GM21825 (cell line): Measurements from ENCODE around the gene CDK12.
"Not testable (repeated sequence)": the region's sequence is repeated elsewhere in the genome, so short reads cannot be mapped to it uniquely, and the experiment has no call there.

Experiments
- ATAC-seq: cut with Tn5 transposase; IDR thresholded peaks from one replicate; pipeline ENCODE4 v1.9.1; 2021; ENCODE audit warnings: mild to moderate bottlenecking, moderate library complexity; ENCODE audit not compliant: unreplicated experiment

Gene CDK12

GRCh38 chr17:39461113-39461925 is at the start of gene CDK12:
CDK12 (plus strand) TSS chr17:39461486; CDS start chr17:39462072, 586 bp downstream.
- ATAC-seq: peak; percentile 80

DNA sequence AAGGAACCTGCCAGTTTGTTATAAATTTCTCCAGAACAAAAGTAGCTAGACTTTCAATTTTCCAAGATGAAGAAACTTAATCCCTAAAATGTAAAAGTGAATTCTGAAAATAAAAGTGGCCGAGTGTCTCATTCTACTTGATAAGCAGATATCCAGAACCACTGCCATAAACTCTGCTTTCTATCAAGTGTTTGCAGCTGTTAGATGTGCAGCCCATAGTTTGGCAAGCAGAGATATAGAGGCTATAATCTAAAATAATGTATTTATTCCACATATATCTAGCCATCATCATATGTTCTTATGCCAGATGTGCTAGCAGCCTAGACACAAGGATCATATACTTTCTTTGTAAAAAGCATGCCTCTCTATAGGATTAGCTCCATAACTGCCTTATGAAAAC is 45.1 kb upstream of the CDK12 start:
- ATAC-seq: no peak

DNA sequence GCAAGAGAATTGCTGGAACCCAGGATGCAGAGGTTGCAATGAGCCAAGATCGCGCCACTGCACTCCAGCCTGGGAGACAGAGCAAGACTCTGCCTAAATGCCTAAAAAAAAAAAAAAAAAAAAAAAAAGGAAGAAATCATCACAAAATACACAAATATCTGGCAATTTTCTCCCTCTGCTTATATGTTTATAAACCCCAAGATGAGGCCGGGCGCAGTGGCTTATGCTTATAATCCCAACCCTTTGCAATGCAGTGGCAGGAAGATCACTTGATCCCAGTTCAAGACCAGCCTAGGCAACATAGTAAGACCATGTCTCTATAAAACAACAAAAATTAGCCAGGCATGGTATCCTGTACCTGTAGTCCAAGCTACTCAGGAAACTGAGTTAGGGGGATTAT is 31.7 kb upstream of the CDK12 start:
- no peak for ATAC-seq

- not testable (repeated sequence) for ATAC-seq
These were observed 21.4 kb upstream of the CDK12 start for GRCh38 chr17:39439868-39440267.

GRCh38 chr17:39443326-39443725 is 18.0 kb upstream of the CDK12 start:
- no peak for ATAC-seq

DNA sequence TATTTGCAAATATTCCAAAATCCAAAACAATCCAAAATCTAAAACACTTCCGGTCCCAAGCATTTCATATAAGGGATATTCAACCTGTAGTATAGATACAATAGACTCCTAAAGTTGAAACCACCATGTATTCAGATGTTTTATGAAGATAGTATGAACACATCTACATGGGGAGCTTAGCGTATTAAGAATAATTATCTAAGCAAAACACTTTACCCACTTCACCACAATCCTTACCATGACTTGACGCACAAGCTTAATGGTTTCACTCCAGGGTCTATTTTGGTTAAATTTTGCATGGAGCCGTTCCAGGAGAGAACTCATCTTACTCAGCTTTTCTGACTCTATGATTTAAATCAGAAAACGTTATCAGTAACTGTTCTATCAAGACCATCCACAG is 13.7 kb upstream of the CDK12 start:
- no peak for ATAC-seq

GRCh38 chr17:39450051-39450450 is 11.2 kb upstream of the CDK12 start:
- no peak for ATAC-seq

GRCh38 chr17:39450847-39451581 is 10.3 kb upstream of the CDK12 start, which contains the start of gene MED1:
MED1 (minus strand) TSS chr17:39451263; CDS start chr17:39451062, 201 bp downstream.
- ATAC-seq: peak; percentile 92

DNA sequence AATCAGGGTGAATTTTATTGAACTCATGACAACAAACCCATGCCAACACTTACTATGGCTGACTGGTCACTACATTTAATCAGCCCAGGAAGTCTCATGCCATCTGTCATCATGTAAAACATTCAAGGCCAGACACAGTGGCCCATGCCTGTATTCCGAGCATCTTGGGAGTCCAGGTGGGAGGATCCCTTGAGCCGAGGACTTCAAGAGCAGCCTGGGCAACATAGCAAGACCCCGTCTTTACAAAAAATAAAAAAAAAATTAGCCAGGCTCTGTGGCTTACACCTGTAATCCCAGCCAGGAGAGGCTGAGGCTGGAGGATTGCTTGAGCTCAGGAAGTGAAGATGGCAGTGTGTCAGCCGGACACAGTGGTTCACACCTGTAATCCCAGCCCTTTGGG is 5.4 kb upstream of the CDK12 start:
- no peak for ATAC-seq

DNA sequence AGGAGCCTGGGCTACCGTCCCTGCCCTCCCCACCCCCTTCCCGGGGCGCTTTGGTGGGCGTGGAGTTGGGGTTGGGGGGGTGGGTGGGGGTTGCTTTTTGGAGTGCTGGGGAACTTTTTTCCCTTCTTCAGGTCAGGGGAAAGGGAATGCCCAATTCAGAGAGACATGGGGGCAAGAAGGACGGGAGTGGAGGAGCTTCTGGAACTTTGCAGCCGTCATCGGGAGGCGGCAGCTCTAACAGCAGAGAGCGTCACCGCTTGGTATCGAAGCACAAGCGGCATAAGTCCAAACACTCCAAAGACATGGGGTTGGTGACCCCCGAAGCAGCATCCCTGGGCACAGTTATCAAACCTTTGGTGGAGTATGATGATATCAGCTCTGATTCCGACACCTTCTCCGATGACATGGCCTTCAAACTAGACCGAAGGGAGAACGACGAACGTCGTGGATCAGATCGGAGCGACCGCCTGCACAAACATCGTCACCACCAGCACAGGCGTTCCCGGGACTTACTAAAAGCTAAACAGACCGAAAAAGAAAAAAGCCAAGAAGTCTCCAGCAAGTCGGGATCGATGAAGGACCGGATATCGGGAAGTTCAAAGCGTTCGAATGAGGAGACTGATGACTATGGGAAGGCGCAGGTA is 762 bp downstream of the CDK12 start:
- ATAC-seq: peak; percentile 5

DNA sequence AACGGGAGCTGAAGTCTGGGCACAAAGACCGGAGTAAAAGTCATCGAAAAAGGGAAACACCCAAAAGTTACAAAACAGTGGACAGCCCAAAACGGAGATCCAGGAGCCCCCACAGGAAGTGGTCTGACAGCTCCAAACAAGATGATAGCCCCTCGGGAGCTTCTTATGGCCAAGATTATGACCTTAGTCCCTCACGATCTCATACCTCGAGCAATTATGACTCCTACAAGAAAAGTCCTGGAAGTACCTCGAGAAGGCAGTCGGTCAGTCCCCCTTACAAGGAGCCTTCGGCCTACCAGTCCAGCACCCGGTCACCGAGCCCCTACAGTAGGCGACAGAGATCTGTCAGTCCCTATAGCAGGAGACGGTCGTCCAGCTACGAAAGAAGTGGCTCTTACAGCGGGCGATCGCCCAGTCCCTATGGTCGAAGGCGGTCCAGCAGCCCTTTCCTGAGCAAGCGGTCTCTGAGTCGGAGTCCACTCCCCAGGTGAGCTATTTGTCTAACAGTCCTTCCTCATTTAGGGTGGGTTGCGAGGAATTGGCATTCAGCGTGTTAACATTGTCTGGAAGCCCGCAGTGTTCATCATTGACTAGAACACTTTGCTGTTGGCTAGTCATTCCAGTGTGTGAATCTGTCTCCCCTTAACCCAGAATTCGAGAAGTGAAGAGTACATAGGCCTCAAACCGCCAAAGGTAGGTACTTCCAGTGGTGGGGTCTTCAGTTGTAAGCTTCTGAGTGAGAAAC is 1.5 kb downstream of the CDK12 start:
- ATAC-seq: no peak

DNA sequence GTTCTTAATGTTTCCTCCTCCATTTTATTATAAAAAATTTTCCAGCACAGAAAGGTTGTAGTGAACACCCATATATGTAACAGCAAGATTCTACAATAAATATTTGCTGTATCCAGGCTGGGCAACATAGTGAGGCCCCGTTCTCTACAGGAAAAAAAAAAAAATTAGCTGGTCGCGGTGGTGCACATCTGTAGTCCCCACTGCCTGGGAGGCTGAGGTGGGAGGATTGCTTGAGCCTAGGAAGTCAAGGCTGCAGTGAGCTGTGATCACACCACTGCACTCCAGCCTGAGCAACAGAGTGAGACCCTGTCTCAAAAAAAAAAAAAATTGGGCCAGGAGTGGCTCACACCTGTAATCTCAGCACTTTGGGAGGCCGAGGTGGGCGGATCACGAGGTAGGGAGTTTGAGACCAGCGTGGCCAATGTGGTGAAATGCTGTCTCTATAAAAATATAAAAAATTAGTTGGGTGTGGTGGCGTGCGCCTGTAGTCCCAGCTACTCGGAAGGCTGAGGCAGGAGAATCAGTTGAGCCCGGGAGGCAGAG is 3.4 kb downstream of the CDK12 start:
- ATAC-seq: not testable (repeated sequence)

DNA sequence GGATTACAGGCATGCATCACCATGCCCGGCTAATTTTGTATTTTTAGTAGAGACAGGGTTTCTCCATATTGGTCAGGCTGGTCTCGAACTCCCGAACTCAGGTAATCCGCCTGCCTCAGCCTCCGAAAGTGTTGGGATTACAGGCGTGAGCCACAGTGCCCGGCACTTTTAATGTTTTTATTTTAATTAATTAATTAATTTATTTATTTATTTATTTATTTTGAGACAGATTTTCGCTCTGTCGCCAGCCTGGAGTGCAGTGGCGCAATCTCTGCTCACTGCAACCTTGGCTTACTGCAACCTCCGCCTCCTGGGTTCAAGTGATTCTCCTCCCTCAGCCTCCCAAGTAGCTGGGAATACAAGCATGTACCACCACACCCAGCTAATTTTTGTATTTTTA is 7.3 kb downstream of the CDK12 start:
- not testable (repeated sequence) for ATAC-seq

DNA sequence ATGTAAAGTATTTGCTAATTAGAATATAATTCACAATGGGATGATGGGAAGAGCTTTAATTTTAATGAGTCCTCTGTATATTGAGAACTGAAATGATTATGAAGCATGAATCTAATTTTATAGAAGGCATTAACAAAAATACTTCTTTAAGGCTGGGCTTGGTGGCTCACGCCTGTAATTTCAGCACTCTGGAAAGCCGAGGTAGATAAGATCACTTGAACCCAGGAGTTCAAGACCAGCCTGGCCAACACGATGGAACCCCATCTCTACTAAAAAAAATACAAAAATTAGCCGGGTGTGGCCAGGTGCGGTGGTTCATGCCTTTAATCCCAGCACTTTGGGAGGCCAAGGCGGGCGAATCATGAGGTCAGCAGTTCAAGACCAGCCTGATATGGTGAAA is 12.0 kb downstream of the CDK12 start:
- ATAC-seq: no peak

DNA sequence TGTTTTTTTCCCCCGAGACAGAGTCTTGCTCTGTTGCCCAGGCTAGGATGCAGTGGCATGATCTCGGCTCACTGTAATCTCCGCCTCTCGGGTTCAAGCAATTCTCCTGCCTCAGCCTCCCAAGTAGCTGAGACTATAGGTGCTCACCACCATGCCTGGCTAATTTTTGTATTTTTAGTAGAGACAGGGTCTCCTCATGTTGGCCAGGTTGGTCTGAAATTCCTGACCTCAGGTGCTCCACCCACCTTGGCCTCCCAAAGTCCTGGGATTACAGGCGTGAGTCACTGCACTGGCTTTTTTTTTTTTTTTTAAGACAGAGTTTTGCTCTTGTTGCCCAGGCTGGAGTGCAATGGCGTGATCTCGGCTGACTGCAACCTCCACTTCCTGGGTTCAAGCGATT is 18.3 kb downstream of the CDK12 start:
- ATAC-seq: not testable (repeated sequence)

DNA sequence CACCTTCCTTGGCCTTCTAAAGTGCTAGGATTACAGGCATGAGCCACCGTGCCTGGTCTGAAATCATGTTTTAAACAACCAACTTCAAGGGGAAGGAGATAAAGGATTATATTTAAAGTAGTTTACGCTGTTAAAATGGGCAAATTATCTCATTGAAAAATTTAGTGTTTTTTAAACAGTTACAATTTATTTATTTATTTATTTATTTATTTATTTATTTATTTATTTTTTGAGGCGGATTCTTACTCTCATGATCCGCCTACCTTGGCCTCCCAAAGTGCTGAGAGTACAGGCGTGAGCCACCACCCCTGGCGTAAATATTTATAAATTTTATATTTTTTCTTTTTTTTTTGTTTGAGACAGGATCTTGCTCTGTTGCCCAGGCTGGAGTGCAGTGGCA is 22.2 kb downstream of the CDK12 start:
- no peak for ATAC-seq

- peak; percentile 74 for ATAC-seq
These were observed 22.9 kb downstream of the CDK12 start for GRCh38 chr17:39484178-39484577.

- ATAC-seq: no peak
These were observed 24.3 kb downstream of the CDK12 start for GRCh38 chr17:39485555-39485954.

DNA sequence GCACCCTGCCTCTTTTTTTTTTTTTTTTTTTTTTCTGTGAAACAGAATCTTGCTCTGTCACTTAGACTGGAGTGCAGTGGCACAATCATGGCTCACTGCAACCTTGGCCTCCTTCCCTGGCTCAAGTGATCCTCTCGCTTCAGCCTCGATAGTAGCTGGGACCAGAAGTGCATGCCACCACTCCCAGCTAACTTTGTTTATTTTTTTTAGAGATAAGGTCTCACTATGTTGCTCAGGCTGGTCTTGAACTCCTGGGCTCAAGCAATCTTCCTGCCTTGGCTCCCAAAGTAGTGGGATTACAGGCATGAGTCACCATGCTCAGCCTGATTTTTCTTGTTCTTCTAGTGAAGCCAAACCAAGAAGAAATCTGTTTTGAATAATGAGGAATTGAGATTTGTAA is 25.0 kb downstream of the CDK12 start:
- ATAC-seq: no peak

DNA sequence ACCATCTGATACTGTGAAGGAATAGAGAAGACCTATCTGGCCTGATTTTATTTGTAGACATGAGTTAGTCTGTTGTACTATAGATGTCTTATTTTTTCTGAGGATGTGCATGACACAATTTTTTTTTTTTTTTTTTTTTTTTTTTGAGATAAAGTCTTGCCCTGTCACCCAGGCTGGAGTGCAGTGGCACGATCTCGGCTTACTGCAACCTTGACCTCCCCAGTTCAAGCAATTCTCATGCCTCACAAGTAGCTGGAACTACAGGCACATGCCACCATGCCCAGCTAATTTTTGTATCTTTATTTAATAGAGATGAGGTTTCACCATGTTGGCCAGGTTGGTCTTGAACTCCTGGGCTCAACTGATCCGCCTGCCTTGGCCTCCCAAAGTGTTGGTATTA is 26.2 kb downstream of the CDK12 start:
- ATAC-seq: not testable (repeated sequence)

GRCh38 chr17:39487946-39488345 is 26.7 kb downstream of the CDK12 start:
- ATAC-seq: no peak
